GM19099 (cell line): ENCODE data around the gene GATA2.

Experiments used
- POLR2A ChIP-seq: IDR thresholded peaks from 3 replicates; pipeline ENCODE4 v1.6.1; 2011; ENCODE audit warnings: low read depth; ENCODE audit not compliant: insufficient read length; ENCODE audit errors: extremely low read depth

Gene GATA2

GRCh38 chr3:128461731-128462130 is 31.3 kb downstream of the GATA2 start:
- TF ChIP-seq POLR2A = no peak

GRCh38 chr3:128459461-128459820 is 33.6 kb downstream of the GATA2 start:
- TF ChIP-seq POLR2A = no peak

- TF ChIP-seq POLR2A = no peak
Measured at GRCh38 chr3:128458746-128459460, 34.1 kb downstream of the GATA2 start.

- no peak for TF ChIP-seq POLR2A
Measured at GRCh38 chr3:128457937-128458336, 35.1 kb downstream of the GATA2 start.

- TF ChIP-seq POLR2A = no peak
Measured at GRCh38 chr3:128456776-128457715, 36.0 kb downstream of the GATA2 start.

- no peak for TF ChIP-seq POLR2A
Measured at GRCh38 chr3:128455786-128456748, 36.9 kb downstream of the GATA2 start.

- TF ChIP-seq POLR2A = no peak
Measured at GRCh38 chr3:128455116-128455515, 37.9 kb downstream of the GATA2 start.

- TF ChIP-seq POLR2A = no peak
Measured at GRCh38 chr3:128454310-128454618, 38.7 kb downstream of the GATA2 start.

GRCh38 chr3:128453501-128454309 is 39.3 kb downstream of the GATA2 start:
- TF ChIP-seq POLR2A = no peak

- no peak for TF ChIP-seq POLR2A
Measured at GRCh38 chr3:128452678-128453275, 40.2 kb downstream of the GATA2 start.

- TF ChIP-seq POLR2A = no peak
Measured at GRCh38 chr3:128452120-128452519, 40.9 kb downstream of the GATA2 start.

GRCh38 chr3:128449111-128449638 is 43.8 kb downstream of the GATA2 start:
- TF ChIP-seq POLR2A = no peak

- no peak for TF ChIP-seq POLR2A
Measured at GRCh38 chr3:128448491-128448890, 44.5 kb downstream of the GATA2 start.
